H9 (cell line): ENCODE data around the gene GLYR1. TPM values are rescaled to one million over a fixed set of nuclear protein-coding genes. Genes with fewer than 3 reads are reported as not detected.

Experiments
- DNase-seq: peaks from one replicate; pipeline ENCODE4 v3.0.0-alpha.2; 2017
- H2AFZ ChIP-seq: one replicate; pipeline ENCODE4 v1.6.1; 2013; ENCODE audit warnings: mild to moderate bottlenecking, low read length, control low read depth, moderate library complexity
- H2AK5ac ChIP-seq: 2 replicates; pipeline ENCODE4 v1.6.1; 2013; ENCODE audit warnings: low read length, control low read depth, mixed read lengths; ENCODE audit not compliant: insufficient read length
- H2BK120ac ChIP-seq: one replicate; pipeline ENCODE4 v1.6.1; 2013; ENCODE audit warnings: low read depth, mild to moderate bottlenecking, low read length, control low read depth, inconsistent platforms; ENCODE audit not compliant: poor library complexity, severe bottlenecking
- H2BK12ac ChIP-seq: 2 replicates; pipeline ENCODE4 v1.6.1; 2013; ENCODE audit warnings: low read length, control low read depth, mixed read lengths, low read depth; ENCODE audit not compliant: insufficient read length
- H2BK15ac ChIP-seq: 2 replicates; pipeline ENCODE4 v1.6.1; 2013; ENCODE audit warnings: low read depth, low read length, control low read depth
- H2BK20ac ChIP-seq: one replicate; pipeline ENCODE4 v1.6.1; 2013; ENCODE audit warnings: low read depth, mild to moderate bottlenecking, low read length, control low read depth, inconsistent platforms; ENCODE audit not compliant: poor library complexity, severe bottlenecking
- H2BK5ac ChIP-seq: 2 replicates; pipeline ENCODE4 v1.6.1; 2013; ENCODE audit warnings: low read length, control low read depth, mixed read lengths; ENCODE audit not compliant: insufficient read length
- H3K14ac ChIP-seq: 2 replicates; pipeline ENCODE4 v1.6.1; 2013; ENCODE audit warnings: low read length, control low read depth; ENCODE audit not compliant: insufficient read depth
- H3K18ac ChIP-seq: 2 replicates; pipeline ENCODE4 v1.6.1; 2013; ENCODE audit warnings: low read depth, mild to moderate bottlenecking, mixed read lengths, low read length, control low read depth; ENCODE audit not compliant: insufficient read length
- H3K23ac ChIP-seq: 2 replicates; pipeline ENCODE4 v1.6.1; 2013; ENCODE audit warnings: low read length, control low read depth, mixed read lengths, low read depth; ENCODE audit not compliant: insufficient read length
- H3K23me2 ChIP-seq: 2 replicates; pipeline ENCODE4 v1.6.1; 2013; ENCODE audit warnings: low read depth, mild to moderate bottlenecking, mixed read lengths, low read length, control low read depth; ENCODE audit not compliant: insufficient read length, poor library complexity, severe bottlenecking
- H3K27ac ChIP-seq: 2 replicates; pipeline ENCODE4 v1.5.1; 2013; ENCODE audit warnings: low read length, control low read depth, mixed read lengths, low read depth; ENCODE audit not compliant: insufficient read length
- H3K27me3 ChIP-seq: 2 replicates; pipeline ENCODE4 v1.6.1; 2013; ENCODE audit warnings: low read length, control low read depth, inconsistent platforms; ENCODE audit not compliant: insufficient read depth
- H3K4ac ChIP-seq: 2 replicates; pipeline ENCODE4 v1.6.1; 2013; ENCODE audit warnings: low read depth, mild to moderate bottlenecking, control low read depth, inconsistent platforms, low read length, moderate library complexity
- H3K4me1 ChIP-seq: 2 replicates; pipeline ENCODE4 v1.6.1; 2013; ENCODE audit warnings: low read length, control low read depth, inconsistent platforms; ENCODE audit not compliant: insufficient read depth
- H3K4me2 ChIP-seq: 2 replicates; pipeline ENCODE4 v1.6.1; 2013; ENCODE audit warnings: low read length, control low read depth, mixed read lengths; ENCODE audit not compliant: insufficient read length, insufficient read depth
- H3K56ac ChIP-seq: 2 replicates; pipeline ENCODE4 v1.6.1; 2013; ENCODE audit warnings: low read depth, mild to moderate bottlenecking, mixed read lengths, low read length, control low read depth; ENCODE audit not compliant: insufficient read length
- H3K79me1 ChIP-seq: 2 replicates; pipeline ENCODE4 v1.6.1; 2013; ENCODE audit warnings: low read depth, mild to moderate bottlenecking, moderate library complexity, low read length, control low read depth, inconsistent platforms; ENCODE audit not compliant: insufficient read depth, poor library complexity, severe bottlenecking
- H3K79me2 ChIP-seq: 2 replicates; pipeline ENCODE4 v1.6.1; 2013; ENCODE audit warnings: low read length, control low read depth, inconsistent platforms; ENCODE audit not compliant: insufficient read depth
- H3K9ac ChIP-seq: 2 replicates; pipeline ENCODE4 v1.6.1; 2013; ENCODE audit warnings: low read length, control low read depth, mixed read lengths; ENCODE audit not compliant: insufficient read length; ENCODE audit errors: extremely low read depth
- H3K9me3 ChIP-seq: one replicate; pipeline ENCODE4 v1.6.1; 2013; ENCODE audit warnings: low read depth, low read length, inconsistent platforms; ENCODE audit not compliant: control insufficient read depth
- H3T11ph ChIP-seq: one replicate; pipeline ENCODE4 v1.6.1; 2013; ENCODE audit warnings: mild to moderate bottlenecking, low read length, control low read depth, inconsistent platforms
- H4K20me1 ChIP-seq: one replicate; pipeline ENCODE4 v1.6.1; 2013; ENCODE audit not compliant: control insufficient read depth, insufficient read length, insufficient read depth
- H4K5ac ChIP-seq: 2 replicates; pipeline ENCODE4 v1.6.1; 2013; ENCODE audit warnings: low read depth, mild to moderate bottlenecking, mixed read lengths, low read length, control low read depth; ENCODE audit not compliant: insufficient read length
- H4K8ac ChIP-seq: replicated peaks from 2 replicates; pipeline ENCODE4 v1.6.1; 2013; ENCODE audit warnings: low read length, control low read depth, mixed read lengths, low read depth; ENCODE audit not compliant: insufficient read length
- H4K91ac ChIP-seq: 2 replicates; pipeline ENCODE4 v1.6.1; 2013; ENCODE audit warnings: low read depth, mild to moderate bottlenecking, moderate library complexity, mixed read lengths, low read length, control low read depth; ENCODE audit not compliant: insufficient read length
- H3K27ac Mint-ChIP-seq, 3 experiments: 2 replicates in 2 of 3; 3 replicates in 1 of 3; pipeline ENCODE4 v1.8.0; 2020 to 2021; ENCODE audit warnings: mixed read lengths in 3 of 3, mild to moderate bottlenecking in 1 of 3, moderate library complexity in 1 of 3
- H3K27me3 Mint-ChIP-seq: 2 replicates; pipeline ENCODE4 v1.8.0; 2021; ENCODE audit warnings: low read depth, mild to moderate bottlenecking, moderate library complexity, mixed read lengths
- H3K36me3 Mint-ChIP-seq, 3 experiments: 2 replicates in 2 of 3; 3 replicates in 1 of 3; pipeline ENCODE4 v1.8.0; 2020 to 2021; ENCODE audit warnings: low read depth in 3 of 3, mixed read lengths in 3 of 3; ENCODE audit not compliant: insufficient read depth in 1 of 3
- H3K4me1 Mint-ChIP-seq, 2 experiments: 2 replicates each; pipeline ENCODE4 v1.8.0; 2020; ENCODE audit warnings: mixed read lengths in 2 of 2
- H3K4me3 Mint-ChIP-seq, 2 experiments: 2 replicates in 1 of 2; 3 replicates in 1 of 2; pipeline ENCODE4 v1.8.0; 2020 to 2021; ENCODE audit warnings: mild to moderate bottlenecking in 2 of 2, mixed read lengths in 2 of 2, moderate library complexity in 1 of 2
- H3K9me3 Mint-ChIP-seq, 2 experiments: 2 replicates in 1 of 2; 3 replicates in 1 of 2; pipeline ENCODE4 v1.8.0; 2020; ENCODE audit warnings: mild to moderate bottlenecking in 2 of 2, mixed read lengths in 2 of 2, moderate library complexity in 1 of 2
- WGBS: extraction: QIAGEN DNeasy Blood & Tissue Kit; methylation state at CpG from one replicate; pipeline ENCODE4 v1.1.7; 2013; ENCODE audit warnings: missing lambda C conversion rate, low lambda C conversion rate, mixed read lengths; ENCODE audit not compliant: insufficient read length; ENCODE audit errors: extremely low coverage; 5-methylcytosine and 5-hydroxymethylcytosine counted together
- total RNA-seq: library from RNA; stranded (reverse); gene quantifications from 2 replicates; pipeline ENCODE4 v1.2.1, GENCODE V29; 2021
- TF ChIP-seq, protein P1 (sequence below): fragments of 200-600 bp; sonication (generic); conservative IDR thresholded peaks from 3 replicates; pipeline ENCODE4 v1.8.0; 2021; ENCODE audit warnings: antibody characterized with exemption, mild to moderate bottlenecking

GLYR1 gene
- total RNA-seq, 1 experiment from 2014 or later, result 114 TPM

DNA sequence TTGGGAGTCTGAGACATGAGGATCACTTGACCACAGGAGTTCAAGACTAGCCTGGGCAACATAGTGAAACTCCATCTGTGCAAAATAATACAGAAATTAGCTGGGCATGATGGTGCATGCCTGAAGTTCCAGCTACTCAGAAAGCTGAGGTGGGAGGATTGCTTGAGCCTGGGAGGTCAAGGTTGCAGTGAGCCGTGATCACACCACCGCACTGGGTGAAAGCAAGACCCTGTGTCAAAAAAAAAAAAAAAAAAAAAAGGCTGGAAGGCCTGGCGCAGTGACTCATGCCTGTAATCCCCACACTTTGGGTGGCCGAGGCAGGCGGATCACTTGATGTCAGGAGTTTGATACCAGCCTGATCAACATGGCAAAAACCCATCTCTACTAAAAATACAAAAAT is 8.3 kb upstream of the GLYR1 start:
- H2BK5ac ChIP-seq, result no peak overlapping the region
- H3K23ac ChIP-seq, result no peak overlapping the region
- Mint-ChIP-seq H3K4me1 (peaks cover under 1 to 4% of the 10 kb centered on the region in 2 experiments; a peak in 2 of 4 replicates), H3K36me3 (peaks cover 39 to 67% (median 65%) of the 10 kb centered on the region in 3 experiments; a peak in 6 of 7 replicates), H3K4me3 (no peak overlapping the region), H3K27me3 (no peaks in the 10 kb centered on the region), H3K27ac (no peak overlapping the region), H3K9me3 (no peaks in the 10 kb centered on the region)
- no peak overlapping the region for H2BK120ac ChIP-seq
- H3K4ac ChIP-seq, result no peak overlapping the region
- no peak overlapping the region for H2AFZ ChIP-seq
- H2AK5ac ChIP-seq, result no peak overlapping the region
- no peak overlapping the region for H3K18ac ChIP-seq
- no peaks in the 10 kb centered on the region for H4K20me1 ChIP-seq
- H3T11ph ChIP-seq, result no peak overlapping the region
- no peak for DNase-seq
- H3K9me3 ChIP-seq, result no peaks in the 10 kb centered on the region
- peaks cover 6% of the 10 kb centered on the region; the same call in 1 of the 2 replicates for H3K79me2 ChIP-seq
- no peak overlapping the region for H3K14ac ChIP-seq
- H2BK12ac ChIP-seq, result no peak overlapping the region
- TF ChIP-seq, protein P1, sequence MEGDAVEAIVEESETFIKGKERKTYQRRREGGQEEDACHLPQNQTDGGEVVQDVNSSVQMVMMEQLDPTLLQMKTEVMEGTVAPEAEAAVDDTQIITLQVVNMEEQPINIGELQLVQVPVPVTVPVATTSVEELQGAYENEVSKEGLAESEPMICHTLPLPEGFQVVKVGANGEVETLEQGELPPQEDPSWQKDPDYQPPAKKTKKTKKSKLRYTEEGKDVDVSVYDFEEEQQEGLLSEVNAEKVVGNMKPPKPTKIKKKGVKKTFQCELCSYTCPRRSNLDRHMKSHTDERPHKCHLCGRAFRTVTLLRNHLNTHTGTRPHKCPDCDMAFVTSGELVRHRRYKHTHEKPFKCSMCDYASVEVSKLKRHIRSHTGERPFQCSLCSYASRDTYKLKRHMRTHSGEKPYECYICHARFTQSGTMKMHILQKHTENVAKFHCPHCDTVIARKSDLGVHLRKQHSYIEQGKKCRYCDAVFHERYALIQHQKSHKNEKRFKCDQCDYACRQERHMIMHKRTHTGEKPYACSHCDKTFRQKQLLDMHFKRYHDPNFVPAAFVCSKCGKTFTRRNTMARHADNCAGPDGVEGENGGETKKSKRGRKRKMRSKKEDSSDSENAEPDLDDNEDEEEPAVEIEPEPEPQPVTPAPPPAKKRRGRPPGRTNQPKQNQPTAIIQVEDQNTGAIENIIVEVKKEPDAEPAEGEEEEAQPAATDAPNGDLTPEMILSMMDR, result no peak
- H2BK20ac ChIP-seq, result no peak overlapping the region
- peaks cover 6% of the 10 kb centered on the region for H3K79me1 ChIP-seq
- H3K27ac ChIP-seq, result no peak overlapping the region
- H4K8ac ChIP-seq, result no peak overlapping the region
- H4K5ac ChIP-seq, result no peak overlapping the region
- no peaks in the 10 kb centered on the region for H3K23me2 ChIP-seq
- H3K56ac ChIP-seq, result no peak overlapping the region
- H3K4me2 ChIP-seq, result no peak overlapping the region
- H3K4me1 ChIP-seq, result no peaks in the 10 kb centered on the region
- no peaks in the 10 kb centered on the region for H3K27me3 ChIP-seq
- no CpG with 5 or more reads among the region's 5 CpGs for WGBS
- no peak overlapping the region for H3K9ac ChIP-seq
- H2BK15ac ChIP-seq, result no peak overlapping the region
- H4K91ac ChIP-seq, result no peak overlapping the region
